ENCODE data around the gene QSOX2. TPM values are rescaled to one million over a fixed set of nuclear protein-coding genes. Genes with fewer than 3 reads are reported as not detected.

QSOX2 gene
- total and polyA plus RNA-seq, 4 donors, result 0.79 to 12.7 (median 4.3) TPM

GRCh38 chr9:136197084-136197875 is 48.3 kb downstream of the QSOX2 start:
- H3K27ac ChIP-seq (ENCODE audit: low read depth in 1 of 2, low read length in 2 of 2), result no peak overlapping the region
- WGBS, result 9% methylated on average over 35 of the region's 35 CpGs
- no peak for DNase-seq (ENCODE audit: low spot score)
- no peak overlapping the region for H3K4me3 ChIP-seq (ENCODE audit: low read depth in 1 of 3, low read length in 3 of 3)
- H3K36me3 ChIP-seq (ENCODE audit: control insufficient read depth in 4 of 4, insufficient read depth in 3 of 4, low read depth in 1 of 4, low read length in 3 of 4), result no peaks in the 10 kb centered on the region
- H3K9ac ChIP-seq (ENCODE audit: low read depth in 1 of 2, low read length in 2 of 2), result no peak overlapping the region
- H3K4me1 ChIP-seq (ENCODE audit: control insufficient read depth in 4 of 4, insufficient read depth in 4 of 4, low read length in 3 of 4), result peaks cover 0 to 11% (median 2%) of the 10 kb centered on the region in 4 donors
- no peak for TF ChIP-seq HNF4G (IDR thresholded peaks at IDR 0.05)
- no peak for TF ChIP-seq NR2F2 (IDR thresholded peaks at IDR 0.05)
- no peak for TF ChIP-seq CTCF (IDR thresholded peaks at IDR 0.05; ENCODE audit: low read depth, low read length, missing input control)
- TF ChIP-seq, protein P1, sequence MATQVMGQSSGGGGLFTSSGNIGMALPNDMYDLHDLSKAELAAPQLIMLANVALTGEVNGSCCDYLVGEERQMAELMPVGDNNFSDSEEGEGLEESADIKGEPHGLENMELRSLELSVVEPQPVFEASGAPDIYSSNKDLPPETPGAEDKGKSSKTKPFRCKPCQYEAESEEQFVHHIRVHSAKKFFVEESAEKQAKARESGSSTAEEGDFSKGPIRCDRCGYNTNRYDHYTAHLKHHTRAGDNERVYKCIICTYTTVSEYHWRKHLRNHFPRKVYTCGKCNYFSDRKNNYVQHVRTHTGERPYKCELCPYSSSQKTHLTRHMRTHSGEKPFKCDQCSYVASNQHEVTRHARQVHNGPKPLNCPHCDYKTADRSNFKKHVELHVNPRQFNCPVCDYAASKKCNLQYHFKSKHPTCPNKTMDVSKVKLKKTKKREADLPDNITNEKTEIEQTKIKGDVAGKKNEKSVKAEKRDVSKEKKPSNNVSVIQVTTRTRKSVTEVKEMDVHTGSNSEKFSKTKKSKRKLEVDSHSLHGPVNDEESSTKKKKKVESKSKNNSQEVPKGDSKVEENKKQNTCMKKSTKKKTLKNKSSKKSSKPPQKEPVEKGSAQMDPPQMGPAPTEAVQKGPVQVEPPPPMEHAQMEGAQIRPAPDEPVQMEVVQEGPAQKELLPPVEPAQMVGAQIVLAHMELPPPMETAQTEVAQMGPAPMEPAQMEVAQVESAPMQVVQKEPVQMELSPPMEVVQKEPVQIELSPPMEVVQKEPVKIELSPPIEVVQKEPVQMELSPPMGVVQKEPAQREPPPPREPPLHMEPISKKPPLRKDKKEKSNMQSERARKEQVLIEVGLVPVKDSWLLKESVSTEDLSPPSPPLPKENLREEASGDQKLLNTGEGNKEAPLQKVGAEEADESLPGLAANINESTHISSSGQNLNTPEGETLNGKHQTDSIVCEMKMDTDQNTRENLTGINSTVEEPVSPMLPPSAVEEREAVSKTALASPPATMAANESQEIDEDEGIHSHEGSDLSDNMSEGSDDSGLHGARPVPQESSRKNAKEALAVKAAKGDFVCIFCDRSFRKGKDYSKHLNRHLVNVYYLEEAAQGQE (IDR thresholded peaks at IDR 0.05), result no peak
- no peak for TF ChIP-seq HNF4A (conservative IDR thresholded peaks at IDR 0.05)
- TF ChIP-seq SP1 (IDR thresholded peaks at IDR 0.05), result no peak
- no peak for TF ChIP-seq RAD21 (IDR thresholded peaks at IDR 0.05)
- no peak for TF ChIP-seq RXRA (IDR thresholded peaks at IDR 0.05)
- no peak for TF ChIP-seq TAF1 (conservative IDR thresholded peaks at IDR 0.05)
- no peak for TF ChIP-seq JUND (IDR thresholded peaks at IDR 0.05)
- TF ChIP-seq FOXA2 (IDR thresholded peaks at IDR 0.05), result no peak
- TF ChIP-seq, protein P2, sequence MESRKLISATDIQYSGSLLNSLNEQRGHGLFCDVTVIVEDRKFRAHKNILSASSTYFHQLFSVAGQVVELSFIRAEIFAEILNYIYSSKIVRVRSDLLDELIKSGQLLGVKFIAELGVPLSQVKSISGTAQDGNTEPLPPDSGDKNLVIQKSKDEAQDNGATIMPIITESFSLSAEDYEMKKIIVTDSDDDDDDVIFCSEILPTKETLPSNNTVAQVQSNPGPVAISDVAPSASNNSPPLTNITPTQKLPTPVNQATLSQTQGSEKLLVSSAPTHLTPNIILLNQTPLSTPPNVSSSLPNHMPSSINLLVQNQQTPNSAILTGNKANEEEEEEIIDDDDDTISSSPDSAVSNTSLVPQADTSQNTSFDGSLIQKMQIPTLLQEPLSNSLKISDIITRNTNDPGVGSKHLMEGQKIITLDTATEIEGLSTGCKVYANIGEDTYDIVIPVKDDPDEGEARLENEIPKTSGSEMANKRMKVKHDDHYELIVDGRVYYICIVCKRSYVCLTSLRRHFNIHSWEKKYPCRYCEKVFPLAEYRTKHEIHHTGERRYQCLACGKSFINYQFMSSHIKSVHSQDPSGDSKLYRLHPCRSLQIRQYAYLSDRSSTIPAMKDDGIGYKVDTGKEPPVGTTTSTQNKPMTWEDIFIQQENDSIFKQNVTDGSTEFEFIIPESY (IDR thresholded peaks at IDR 0.05), result no peak
- TF ChIP-seq GABPA (IDR thresholded peaks at IDR 0.05 in 1 of 2, conservative IDR thresholded peaks at IDR 0.05 in 1 of 2), result no peak
- no peak for TF ChIP-seq EGR1 (IDR thresholded peaks at IDR 0.05; ENCODE audit: low read depth in 2 of 2)
- H3K9me3 ChIP-seq (ENCODE audit: control insufficient read depth in 4 of 4, low read length in 3 of 4), result no peaks in the 10 kb centered on the region
- peaks cover 3 to 71% (median 13%) of the 10 kb centered on the region in 4 donors for H3K27me3 ChIP-seq (ENCODE audit: control insufficient read depth in 4 of 4, insufficient read depth in 4 of 4, low read length in 3 of 4)

Measured in liver (tissue), 9 donors.